CD4-positive, alpha-beta T cell treated with Interleukin-10 for 1 hour (primary cell): ENCODE data around the gene FUCA2.
"Not testable (repeated sequence)": the region's sequence is repeated elsewhere in the genome, so short reads cannot be mapped to it uniquely, and the experiment has no call there.

Experiments
- DNase-seq: peaks from one replicate; pipeline ENCODE4 v3.0.0-alpha.2; 2020

Gene FUCA2

GRCh38 chr6:143535189-143535614 lies 23.7 kb upstream of the FUCA2 start:
- DNase-seq = no peak

- DNase-seq = no peak
Measured at GRCh38 chr6:143531720-143532499, 20.4 kb upstream of the FUCA2 start.

- DNase-seq = no peak
Measured at GRCh38 chr6:143529095-143529494, 17.6 kb upstream of the FUCA2 start.

GRCh38 chr6:143528164-143528811 lies 16.8 kb upstream of the FUCA2 start:
- DNase-seq = no peak

- no peak for DNase-seq
Measured at GRCh38 chr6:143527677-143528076, 16.2 kb upstream of the FUCA2 start.

- no peak for DNase-seq
Measured at GRCh38 chr6:143525356-143525755, 13.8 kb upstream of the FUCA2 start.

GRCh38 chr6:143522039-143522600 lies 10.6 kb upstream of the FUCA2 start:
- no peak for DNase-seq

- no peak for DNase-seq
Measured at GRCh38 chr6:143517447-143517773, 5.9 kb upstream of the FUCA2 start.

- no peak for DNase-seq
Measured at GRCh38 chr6:143516690-143517446, 5.3 kb upstream of the FUCA2 start.

GRCh38 chr6:143515766-143516355 lies 4.3 kb upstream of the FUCA2 start:
- DNase-seq = no peak

GRCh38 chr6:143515061-143515760 lies 3.7 kb upstream of the FUCA2 start:
- DNase-seq = no peak

- peak; percentile 63 for DNase-seq
Measured at GRCh38 chr6:143513410-143513809, 1.9 kb upstream of the FUCA2 start.

- not testable (repeated sequence) for DNase-seq
Measured at GRCh38 chr6:143510326-143510725, 1.2 kb downstream of the FUCA2 start.

GRCh38 chr6:143507358-143508145 lies 4.0 kb downstream of the FUCA2 start:
- no peak for DNase-seq

- no peak for DNase-seq
Measured at GRCh38 chr6:143506620-143507019, 4.9 kb downstream of the FUCA2 start.

- no peak for DNase-seq
Measured at GRCh38 chr6:143506199-143506598, 5.3 kb downstream of the FUCA2 start.

GRCh38 chr6:143505537-143505936 lies 6.0 kb downstream of the FUCA2 start:
- no peak for DNase-seq

GRCh38 chr6:143505111-143505510 lies 6.4 kb downstream of the FUCA2 start:
- no peak for DNase-seq

GRCh38 chr6:143504369-143504768 lies 7.2 kb downstream of the FUCA2 start:
- DNase-seq = no peak

- DNase-seq = peak; percentile 12
Measured at GRCh38 chr6:143501851-143502250, 9.7 kb downstream of the FUCA2 start.

GRCh38 chr6:143498428-143498827 lies 13.1 kb downstream of the FUCA2 start:
- DNase-seq = peak; percentile 24

GRCh38 chr6:143496974-143497373 lies 14.5 kb downstream of the FUCA2 start:
- no peak for DNase-seq
